Stimulated activated CD8-positive, alpha-beta memory T cell treated with anti-CD3 and anti-CD28 coated beads, Interleukin-15, amount 100 ng/mL, for 4 hours (primary cell): ENCODE measurements around the gene ROCK2.

ENCODE experiments used
- DNase-seq, 2 donors: peaks; one replicate each; pipeline ENCODE4 v3.0.0-alpha.2; 2020; ENCODE audit warnings: low read depth in 2 of 2

ROCK2 gene

GRCh38 chr2:11344342-11344955 lies at the start of gene ROCK2:
TSS of gene ROCK2 (minus strand) at chr2:11344636. CDS start at chr2:11344136, 500 bp downstream.
- DNase-seq: peak; percentile 31 to 52

GRCh38 chr2:11393711-11394236 lies 49.3 kb upstream of the ROCK2 start:
- no peak for DNase-seq

- DNase-seq: no peak
Measured at GRCh38 chr2:11391942-11392266, 47.5 kb upstream of the ROCK2 start.

- DNase-seq: no peak
Measured at GRCh38 chr2:11390399-11390658, 45.9 kb upstream of the ROCK2 start.

GRCh38 chr2:11389551-11390398 lies 45.3 kb upstream of the ROCK2 start:
- DNase-seq: no peak

GRCh38 chr2:11389052-11389420 lies 44.6 kb upstream of the ROCK2 start:
- no peak for DNase-seq

- no peak for DNase-seq
Measured at GRCh38 chr2:11388262-11389051, 44.0 kb upstream of the ROCK2 start.

- no peak for DNase-seq
Measured at GRCh38 chr2:11387843-11388242, 43.4 kb upstream of the ROCK2 start.

GRCh38 chr2:11387100-11387390 lies 42.6 kb upstream of the ROCK2 start:
- no peak for DNase-seq

- no peak for DNase-seq
Measured at GRCh38 chr2:11385847-11386246, 41.4 kb upstream of the ROCK2 start.

GRCh38 chr2:11385216-11385615 lies 40.8 kb upstream of the ROCK2 start:
- no peak for DNase-seq

- DNase-seq: no peak
Measured at GRCh38 chr2:11379558-11379957, 35.1 kb upstream of the ROCK2 start.

- no peak for DNase-seq
Measured at GRCh38 chr2:11377928-11378545, 33.6 kb upstream of the ROCK2 start.

- no peak for DNase-seq
Measured at GRCh38 chr2:11376071-11376470, 31.6 kb upstream of the ROCK2 start.

GRCh38 chr2:11375689-11376027 lies 31.2 kb upstream of the ROCK2 start:
- no peak for DNase-seq

- DNase-seq: no peak
Measured at GRCh38 chr2:11375025-11375688, 30.7 kb upstream of the ROCK2 start.

GRCh38 chr2:11373096-11373495 lies 28.7 kb upstream of the ROCK2 start:
- DNase-seq: no peak

- no peak for DNase-seq
Measured at GRCh38 chr2:11371092-11371937, 26.9 kb upstream of the ROCK2 start.

GRCh38 chr2:11370377-11371091 lies 26.1 kb upstream of the ROCK2 start:
- no peak for DNase-seq

GRCh38 chr2:11368059-11368572 lies 23.7 kb upstream of the ROCK2 start:
- DNase-seq: no peak
